ENCODE measurements around the gene DDX3X.
"Not testable (repeated sequence)": the region's sequence is repeated elsewhere in the genome, so short reads cannot be mapped to it uniquely, and the experiment has no call there.

Gene DDX3X

DNA sequence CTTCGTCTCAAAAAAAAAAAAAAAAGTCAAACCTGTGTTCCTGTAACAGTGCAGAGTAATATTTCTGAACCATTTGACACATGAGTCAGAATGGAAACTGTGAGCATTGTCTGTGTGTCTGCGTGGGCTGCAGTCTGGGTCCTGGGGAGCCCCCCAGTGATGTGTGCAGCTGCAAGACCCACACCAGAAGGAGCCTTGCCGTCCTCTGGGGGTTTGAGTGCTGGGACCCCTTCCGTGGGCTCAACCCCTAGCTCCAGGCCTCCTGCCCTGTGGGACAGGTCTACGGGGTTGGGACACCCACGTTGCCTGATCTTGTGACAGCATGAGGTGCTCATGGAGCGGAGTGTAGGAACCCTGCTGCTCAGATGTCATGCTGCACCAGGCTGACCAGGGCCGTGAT is 43.7 kb downstream of the DDX3X start:
- DNase-seq, result no peak

DNA sequence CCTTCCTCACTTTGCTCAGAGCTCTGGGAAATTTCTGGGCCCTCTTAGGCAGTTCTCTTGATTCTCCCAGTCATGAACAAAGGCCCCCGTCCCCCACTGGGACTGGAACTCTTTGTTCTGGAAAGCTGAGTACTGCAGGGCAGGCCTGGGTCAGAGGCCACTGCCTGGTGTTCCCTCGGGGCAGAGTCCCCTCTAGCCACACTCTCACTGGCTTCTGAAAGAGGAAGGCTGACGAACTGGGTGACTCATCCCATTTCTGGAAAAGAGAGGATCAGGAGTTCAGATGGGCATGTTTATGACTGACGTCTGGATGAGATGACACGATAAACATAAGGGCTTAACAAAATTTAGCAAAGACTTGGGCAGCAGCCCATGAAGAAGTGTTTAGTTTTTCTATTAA is 47.7 kb downstream of the DDX3X start:
- DNase-seq, result no peak

DNA sequence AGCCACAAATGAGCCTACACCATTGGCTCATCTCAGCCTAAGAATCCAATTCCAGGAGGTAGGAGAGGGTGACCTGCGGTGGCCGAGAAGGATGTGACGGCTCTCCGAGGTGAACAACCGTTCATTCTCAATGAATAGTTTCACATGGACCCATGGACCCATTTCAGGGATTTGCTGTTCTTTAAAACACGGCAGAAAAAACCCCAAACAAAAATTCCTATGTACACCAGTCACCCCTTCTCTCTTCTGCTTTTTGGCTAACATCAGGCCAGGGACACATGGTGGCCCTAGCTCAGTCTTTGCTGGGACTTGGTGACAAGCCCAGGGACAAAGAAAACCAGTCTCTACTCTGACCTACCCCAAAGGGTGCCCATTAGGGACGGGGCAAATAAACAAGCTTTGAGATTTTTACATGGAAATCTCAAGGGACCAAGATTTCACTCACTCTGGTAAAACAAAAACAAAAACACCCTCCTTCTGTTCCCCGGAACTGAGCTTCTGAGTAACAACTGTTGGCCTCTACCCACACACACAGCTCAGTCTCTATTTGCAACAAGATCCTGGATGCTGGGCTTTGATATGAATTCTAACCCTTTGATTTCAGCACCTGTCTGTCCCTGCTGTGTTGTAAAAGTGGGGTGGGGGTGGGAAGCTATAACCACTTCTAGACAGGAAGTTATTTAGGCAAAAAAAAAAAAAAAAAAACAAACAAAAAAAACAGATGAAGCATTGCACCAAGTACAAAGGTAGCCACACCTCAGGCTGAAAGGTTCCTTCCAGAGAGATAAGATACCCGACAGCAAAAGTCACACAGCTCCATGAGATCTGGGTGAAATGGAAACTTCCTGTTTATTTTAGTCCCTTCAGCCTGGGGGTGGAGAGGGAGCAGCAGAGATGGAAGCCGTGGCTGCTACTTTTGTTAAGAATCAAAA is 49.0 kb downstream of the DDX3X start:
- no peak for DNase-seq

DNA sequence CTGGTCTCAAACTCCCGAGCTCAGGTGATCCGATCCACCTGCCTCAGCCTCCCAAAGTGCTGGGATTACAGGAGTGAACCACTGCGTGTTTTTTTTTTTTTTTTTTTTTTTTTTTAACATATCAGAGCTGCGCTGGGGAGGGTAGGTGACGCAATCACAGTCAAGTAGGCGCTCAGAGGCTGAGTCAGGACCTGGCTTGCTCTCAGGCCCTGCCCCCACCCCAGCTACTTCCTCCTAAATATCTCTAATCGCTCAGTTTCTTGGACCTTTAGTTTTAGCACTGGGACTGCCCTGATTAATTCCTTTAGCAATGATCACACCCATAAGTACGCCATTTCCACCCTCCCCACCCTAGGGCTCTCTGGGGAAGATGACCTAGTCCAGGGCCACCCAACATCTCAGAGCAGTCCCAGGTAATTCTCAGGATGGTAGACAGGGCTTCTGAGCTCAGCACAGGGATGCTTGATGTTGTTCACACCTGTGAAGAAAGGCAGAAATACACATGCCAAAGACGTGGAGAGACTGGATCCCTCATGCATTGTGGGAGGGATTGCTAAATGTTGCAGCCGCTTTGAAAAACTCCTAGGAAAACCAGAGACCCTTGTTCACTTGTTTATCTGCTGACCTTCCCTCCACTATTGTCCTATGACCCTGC is 50.2 kb downstream of the DDX3X start:
- no peak for DNase-seq

DNA sequence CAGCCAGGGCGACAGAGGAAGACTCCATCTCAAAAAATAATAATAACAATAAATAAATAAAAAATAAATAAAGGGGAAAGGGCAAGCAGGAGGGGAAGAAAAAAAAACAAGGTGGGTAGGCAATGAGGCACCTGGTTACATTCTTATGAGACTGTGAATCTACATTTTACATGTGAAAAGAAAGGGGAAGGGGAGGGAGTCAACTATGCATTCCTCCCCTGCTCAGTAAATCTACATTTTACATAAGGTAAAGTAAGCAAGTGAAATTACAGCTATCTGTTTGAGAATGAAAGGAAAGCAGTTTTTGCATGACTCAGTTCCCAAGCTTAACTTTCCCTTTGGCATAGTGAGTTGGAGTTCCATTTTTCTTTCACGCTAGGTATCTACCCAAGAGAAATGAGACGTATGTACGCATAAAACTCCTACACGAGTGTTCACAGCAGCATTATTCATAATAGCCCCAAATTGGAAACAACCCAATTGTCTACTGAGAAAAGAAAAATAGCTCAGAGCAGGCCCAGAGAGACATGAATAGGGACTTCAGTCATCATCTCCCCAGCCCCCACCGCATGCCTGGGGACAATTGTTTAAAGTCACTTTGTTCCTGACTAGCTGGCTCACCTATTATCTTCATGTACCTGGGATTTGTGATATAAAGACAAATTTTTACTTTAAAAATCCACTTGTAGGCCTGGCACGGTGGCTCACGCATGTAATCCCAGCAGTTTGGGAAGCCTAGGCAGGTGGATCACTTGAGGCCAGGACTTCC is 52.4 kb downstream of the DDX3X start:
- no peak for DNase-seq

DNA sequence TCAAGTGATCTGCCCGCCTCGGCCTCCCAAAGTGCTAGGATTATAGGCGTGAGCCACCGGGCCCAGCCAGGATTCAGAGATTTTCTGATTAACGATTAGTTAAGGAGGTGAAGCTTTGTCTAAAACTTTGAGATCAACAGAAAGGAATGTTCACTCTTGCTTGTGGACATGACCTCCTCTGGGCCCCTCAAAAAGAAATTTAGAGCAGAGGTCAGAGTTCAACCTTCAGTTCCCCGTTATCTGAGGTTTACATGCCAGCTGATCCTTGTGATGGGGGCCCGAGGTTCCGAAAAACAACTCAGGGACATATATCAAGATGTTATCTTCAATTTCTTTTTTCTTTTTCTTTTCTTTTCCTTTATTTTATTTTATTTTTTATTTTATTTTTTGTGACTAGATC is 54.6 kb downstream of the DDX3X start:
- DNase-seq, result no peak

DNA sequence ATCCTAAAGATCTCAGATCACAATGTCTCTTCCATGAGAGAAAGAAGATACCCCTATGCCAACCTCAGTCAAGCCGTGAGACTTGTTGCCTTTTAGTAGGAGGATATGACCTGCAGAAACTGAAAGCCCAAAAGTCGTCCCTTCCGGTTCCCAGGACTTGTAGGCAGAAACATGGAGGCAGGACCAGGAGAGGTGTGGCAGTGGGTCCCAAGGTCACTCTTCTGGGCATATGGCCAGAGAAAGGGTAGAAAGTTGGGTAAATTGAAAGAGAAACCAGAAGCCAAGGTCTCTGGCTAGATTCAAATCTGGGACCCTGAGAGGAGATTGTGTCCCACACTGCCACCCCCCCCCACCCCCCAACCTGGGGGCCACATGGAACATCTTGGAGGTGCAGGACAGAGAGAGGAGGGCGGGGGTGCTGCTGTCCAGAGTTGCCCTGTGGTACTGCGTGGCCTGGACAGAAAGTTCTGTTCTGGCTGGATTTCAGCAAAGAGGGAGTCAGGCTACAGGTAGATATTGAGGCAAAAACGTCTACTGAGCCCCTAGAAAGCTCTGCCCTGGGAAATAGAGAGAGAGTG is 55.4 kb downstream of the DDX3X start:
- no peak for DNase-seq

DNA sequence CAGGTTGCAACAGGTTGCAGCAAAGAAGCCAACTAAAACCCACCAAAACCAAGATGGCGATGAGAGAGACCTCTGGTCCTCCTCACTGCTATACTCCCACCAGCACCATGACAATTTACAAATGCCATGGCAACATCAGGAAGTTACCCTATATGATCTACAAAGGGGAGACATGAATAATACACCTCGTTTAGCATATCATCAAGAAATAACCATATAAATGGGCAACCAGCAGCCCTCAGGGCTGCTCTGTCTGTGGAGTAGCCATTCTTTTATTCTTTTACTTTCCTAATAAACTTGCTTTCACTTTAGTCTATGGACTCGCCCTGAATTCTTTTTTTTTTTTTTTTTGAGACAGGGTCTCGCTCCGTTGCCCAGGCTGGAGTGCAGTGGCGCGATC is 56.6 kb downstream of the DDX3X start:
- not testable (repeated sequence) for DNase-seq

DNA sequence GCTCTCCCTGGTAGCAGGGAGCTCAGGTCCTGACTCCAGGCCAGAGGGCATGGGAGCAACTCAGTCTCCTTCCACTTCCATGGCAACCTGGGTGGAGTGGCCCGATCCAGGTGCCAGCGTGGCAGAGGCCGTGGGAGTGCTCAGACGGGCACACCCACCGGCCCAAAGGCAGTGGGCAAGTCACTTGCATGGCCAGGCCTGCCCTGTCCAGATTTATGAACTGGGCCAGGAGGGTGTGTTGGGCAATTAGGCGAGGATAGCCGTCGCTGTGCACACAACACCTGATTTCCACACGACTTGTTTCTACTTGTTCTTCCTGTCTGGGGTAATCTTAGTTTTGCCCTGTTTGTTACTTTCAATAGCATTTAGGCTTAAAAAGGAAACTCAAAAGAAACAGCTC is 57.6 kb downstream of the DDX3X start:
- no peak for DNase-seq

DNA sequence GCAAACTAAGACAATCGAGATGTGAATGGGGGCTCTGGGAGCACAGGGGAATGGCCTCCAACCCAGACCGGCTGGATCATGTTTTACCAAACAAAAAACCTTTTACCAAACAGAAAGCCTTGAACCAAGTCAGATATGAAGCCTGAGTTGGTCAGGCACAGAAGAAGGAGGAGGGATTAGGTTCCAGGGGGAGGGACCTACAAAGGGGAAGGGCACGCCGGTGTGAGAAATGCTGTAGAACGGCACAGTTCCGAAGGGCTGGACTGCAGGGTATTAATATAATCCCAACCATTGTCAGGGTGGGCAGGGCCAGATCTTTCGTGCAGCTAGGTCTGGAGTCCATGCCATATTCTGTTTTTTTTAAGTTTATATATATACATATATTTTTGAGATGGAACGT is 60.3 kb downstream of the DDX3X start:
- no peak for DNase-seq

DNA sequence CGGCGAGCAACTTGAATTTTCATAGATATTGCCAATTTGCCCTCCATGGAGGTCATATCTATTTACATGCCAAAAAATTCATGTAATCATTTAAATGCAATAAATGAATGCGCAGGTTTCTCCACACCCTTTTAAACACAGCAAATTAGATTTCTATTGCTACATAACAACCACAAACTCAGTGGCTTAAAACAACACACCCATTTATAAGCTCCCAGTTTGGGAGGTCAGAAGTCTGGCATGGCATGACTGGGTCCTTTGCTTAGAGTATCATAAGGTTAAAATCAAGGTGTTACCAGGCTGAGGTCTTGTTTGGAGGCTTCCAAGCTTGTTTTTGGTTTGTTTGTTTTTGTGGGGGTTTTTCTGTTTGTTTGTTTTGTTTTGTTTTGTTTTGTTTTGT is 63.3 kb downstream of the DDX3X start:
- no peak for DNase-seq

DNA sequence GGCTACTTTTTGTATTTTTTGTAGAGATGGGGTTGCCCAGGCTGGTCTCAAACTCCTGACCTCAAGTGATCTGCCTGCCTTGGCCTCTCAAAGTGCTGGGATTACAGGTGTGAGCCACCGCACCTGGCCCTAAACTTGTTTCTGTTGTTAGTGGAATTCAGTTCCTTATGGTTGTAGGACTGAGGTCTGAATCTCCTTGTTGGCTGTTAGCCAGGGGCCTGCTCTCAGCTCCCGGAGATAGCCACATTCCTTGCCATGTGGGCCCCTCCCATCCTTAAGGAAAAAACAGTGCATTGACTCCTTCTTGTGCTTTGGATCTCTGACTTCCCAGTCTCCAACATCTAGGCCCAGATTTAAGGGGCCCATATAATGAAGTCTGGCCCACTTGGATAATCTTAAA is 63.8 kb downstream of the DDX3X start:
- no peak for DNase-seq

DNA sequence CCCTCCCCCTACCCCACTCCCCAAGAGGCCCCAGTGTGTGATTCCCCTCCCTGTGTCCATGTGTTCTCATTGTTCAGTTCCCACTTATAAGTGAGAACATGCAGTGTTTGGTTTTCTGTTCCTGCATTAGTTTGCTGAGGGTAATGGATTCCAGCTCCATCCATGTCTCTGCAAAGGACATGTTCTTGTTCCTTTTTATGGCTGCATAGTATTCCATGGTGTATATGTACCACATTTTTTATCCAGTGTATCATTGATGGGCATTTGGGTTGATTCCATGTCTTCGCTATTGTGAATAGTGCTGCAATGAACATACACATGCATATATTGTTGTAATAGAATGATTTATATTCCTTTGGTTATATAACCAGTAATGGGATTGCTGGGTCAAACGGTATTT is 68.6 kb downstream of the DDX3X start:
- DNase-seq, result not testable (repeated sequence)

DNA sequence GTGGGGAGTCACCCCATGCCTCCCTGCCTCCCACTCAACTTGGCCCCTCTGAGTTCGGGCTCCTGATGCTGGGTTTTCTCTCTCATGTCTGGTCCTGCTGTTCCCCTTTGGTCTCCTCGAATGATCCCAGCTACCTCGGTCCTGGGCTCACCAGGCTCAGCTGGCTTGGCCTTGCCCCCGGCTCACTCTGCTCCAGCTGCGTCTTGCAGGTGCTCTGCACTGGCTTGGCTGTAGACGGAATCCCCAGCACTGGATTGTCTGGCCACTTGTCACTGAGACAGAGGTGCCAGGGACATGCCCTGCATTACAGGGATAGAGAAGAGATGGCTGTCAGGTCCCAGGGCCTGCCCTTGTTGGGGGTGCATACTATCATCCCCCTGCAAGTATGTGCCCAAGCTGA is 71.6 kb downstream of the DDX3X start:
- DNase-seq, result no peak

DNA sequence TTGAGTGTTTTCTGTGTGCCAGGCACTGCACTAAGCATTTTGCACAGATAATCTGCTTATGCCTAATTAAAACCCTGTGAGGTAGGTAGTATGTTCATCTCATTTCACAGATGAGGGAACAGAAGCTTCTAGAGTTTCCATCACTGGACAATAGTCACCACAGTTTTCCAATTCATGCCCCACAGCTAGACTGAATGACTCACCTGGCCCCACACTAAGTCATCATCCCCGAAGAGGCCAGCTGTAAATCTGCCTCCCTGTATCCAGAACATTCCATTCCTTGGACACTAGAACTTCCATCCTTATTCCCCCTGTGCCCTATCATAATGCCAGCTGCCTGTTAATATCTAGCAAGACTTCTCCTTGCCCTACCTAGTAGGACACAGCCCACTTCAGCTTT is 72.2 kb downstream of the DDX3X start:
- DNase-seq, result no peak

DNA sequence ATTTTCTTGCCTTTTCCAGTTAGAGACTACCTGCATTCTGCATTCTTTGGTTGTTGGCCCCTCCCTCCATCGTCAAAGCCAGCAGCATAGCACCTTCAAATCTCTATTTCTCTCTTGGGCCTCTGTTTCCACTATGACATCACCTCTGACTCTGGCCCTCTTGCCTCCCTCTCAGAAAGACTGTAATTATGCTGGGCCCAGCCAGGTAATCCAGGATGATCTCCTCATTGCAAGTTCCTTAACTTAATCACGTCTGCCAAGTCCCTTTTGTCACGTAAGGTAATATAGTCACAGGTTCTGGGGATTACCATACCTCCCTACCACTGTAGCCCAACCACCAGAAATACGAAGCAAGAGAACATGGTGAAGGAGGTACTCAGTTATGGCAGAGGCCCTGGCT is 73.9 kb downstream of the DDX3X start:
- DNase-seq, result no peak

DNA sequence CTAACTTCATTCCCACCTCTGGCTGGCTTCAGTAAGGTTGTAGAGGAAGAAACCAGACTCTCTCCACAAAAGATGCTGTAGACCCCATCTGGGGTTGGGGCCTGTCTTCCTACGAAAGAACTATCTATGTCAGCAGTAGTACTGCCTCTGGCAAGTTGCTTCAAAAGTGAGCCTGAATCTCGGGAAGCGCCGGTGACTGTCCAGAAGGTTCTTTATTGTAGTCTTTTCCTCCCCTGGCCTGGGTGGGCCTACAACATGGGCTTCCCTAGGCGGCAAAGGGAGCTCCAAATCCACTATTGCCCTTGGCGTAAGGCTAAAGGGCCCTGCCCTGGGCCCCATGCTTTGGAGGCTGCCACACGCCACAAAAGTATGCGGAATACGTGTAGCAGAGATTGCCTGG is 74.6 kb downstream of the DDX3X start:
- DNase-seq, result no peak

DNA sequence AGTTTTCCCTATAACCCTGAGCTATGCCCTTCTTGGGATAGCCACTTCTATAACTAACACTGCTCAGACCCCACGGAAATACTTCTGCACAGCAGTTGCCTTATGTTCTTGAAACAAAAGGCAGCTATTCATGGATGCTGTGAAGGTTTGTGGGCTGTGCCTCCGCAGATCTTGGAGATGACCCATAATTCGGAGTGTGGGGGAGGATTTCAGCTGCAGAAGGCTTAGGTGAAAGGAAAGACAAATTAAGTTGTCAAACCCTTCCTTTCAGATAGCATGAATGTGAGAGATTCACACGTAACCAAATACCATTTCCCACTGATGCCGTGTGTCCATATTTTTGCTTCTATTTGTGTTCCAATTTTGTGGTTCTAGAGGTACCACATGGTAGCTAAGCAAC is 75.0 kb downstream of the DDX3X start:
- DNase-seq, result no peak

DNA sequence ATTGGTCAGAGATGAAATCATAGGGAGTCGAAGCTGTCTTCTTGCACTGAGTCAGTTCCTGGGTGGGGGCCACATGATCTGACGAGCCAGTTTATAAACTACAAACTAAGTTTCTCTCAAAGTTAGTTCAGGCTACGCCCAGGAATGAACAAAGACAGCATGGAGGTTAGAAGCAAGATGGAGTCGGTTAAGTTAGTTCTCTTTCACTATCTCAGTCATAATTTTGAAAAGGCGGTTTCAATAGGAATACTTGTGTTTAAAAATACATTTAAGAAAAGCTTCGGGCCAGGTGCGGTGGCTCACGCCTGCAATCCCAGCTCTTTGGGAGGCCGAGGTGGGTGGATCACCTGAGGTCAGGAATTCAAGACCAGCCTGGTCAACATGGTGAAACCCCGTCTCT is 77.3 kb downstream of the DDX3X start:
- DNase-seq, result not testable (repeated sequence)

DNA sequence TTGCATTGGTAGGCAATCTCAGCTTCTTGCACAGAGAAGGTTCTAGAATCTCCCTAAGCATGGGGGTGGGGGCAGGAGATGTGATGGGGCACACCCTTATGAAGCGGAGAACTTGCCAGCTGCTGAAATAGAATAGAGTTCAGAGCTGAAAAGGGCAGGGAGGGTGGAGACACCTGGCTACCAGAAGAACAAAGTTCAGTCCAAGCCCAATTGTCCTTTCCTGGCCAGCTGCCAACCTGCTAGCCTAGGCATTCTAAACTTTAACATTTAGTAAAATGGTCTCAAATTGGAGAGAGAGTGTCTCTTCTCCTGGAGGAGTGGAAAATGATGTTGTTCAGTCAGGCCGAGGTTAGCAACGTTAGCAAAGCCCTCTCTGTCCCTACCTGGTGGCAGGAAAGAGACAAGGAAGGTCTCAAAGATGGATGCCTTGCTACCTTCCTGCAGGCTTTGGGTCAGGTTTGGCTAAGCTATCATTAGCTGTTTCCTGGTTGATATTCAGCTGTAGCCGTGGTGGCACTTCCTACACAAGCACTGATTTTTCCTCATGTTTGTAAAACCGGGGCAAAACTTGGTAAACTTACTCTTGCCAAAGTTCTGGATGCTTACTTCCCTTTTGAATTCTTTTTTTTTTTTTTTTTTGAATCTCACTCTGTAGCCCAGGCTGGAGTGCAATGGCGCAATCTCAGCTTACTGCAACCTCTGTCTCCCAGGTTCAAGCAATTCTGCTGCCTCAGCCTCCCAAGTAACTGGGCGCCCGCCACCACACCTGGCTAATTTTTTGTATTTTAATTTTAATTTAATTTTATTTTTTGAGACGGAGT is 78.5 kb downstream of the DDX3X start:
- no peak for DNase-seq
